Loucy (cell line): ENCODE results near the gene CDR2L.

Experiments used
- CTCF ChIP-seq: fragments of 200-600 bp; sonication (generic); conservative IDR thresholded peaks from 2 replicates; pipeline ENCODE4 v1.5.1; 2014; ENCODE audit warnings: mild to moderate bottlenecking, antibody characterized with exemption, low read length
- EZH2phosphoT487 ChIP-seq: fragments of 200-600 bp; IDR thresholded peaks from 2 replicates; pipeline ENCODE4 v1.6.1; 2018; ENCODE audit warnings: antibody characterized with exemption, mild to moderate bottlenecking, moderate library complexity, borderline replicate concordance

- peak; percentile 89 for TF ChIP-seq CTCF
- no peak for TF ChIP-seq EZH2phosphoT487
Measured at GRCh38 chr17:74957935-74958740, 29.3 kb upstream of the CDR2L start.
